BLaER1 (cell line): ENCODE results near the gene SLC9A6.

ENCODE experiments used
- H3K27ac ChIP-seq: shearing (Covaris generic); formaldehyde crosslinking; 2 replicates; pipeline ENCODE4 v1.8.1; 2022
- H3K27me3 ChIP-seq: shearing (Covaris generic); formaldehyde crosslinking; 2 replicates; pipeline ENCODE4 v1.8.1; 2022
- H3K36me3 ChIP-seq: shearing (Covaris generic); formaldehyde crosslinking; 2 replicates; pipeline ENCODE4 v1.8.1; 2022
- H3K4me1 ChIP-seq: shearing (Covaris generic); formaldehyde crosslinking; 2 replicates; pipeline ENCODE4 v1.8.1; 2022
- H3K4me2 ChIP-seq: shearing (Covaris generic); formaldehyde crosslinking; 2 replicates; pipeline ENCODE4 v1.8.1; 2022
- H3K4me3 ChIP-seq: shearing (Covaris generic); formaldehyde crosslinking; 2 replicates; pipeline ENCODE4 v1.8.1; 2022
- H3K9ac ChIP-seq: shearing (Covaris generic); formaldehyde crosslinking; 2 replicates; pipeline ENCODE4 v1.8.1; 2022
- H3K9me3 ChIP-seq: shearing (Covaris generic); formaldehyde crosslinking; 2 replicates; pipeline ENCODE4 v1.8.1; 2022
- H4K20me1 ChIP-seq: shearing (Covaris generic); formaldehyde crosslinking; 2 replicates; pipeline ENCODE4 v1.8.1; 2022
- Cebpa-rat ChIP-seq: shearing (Covaris generic); IDR thresholded peaks from 2 replicates; pipeline ENCODE4 v1.8.1; 2022

Gene SLC9A6

GRCh38 chrX:136055651-136056221, 70.5 kb downstream of the SLC9A6 start:
- H3K27ac ChIP-seq = peak overlapping the region; percentile 15; the same call in 1 of the 2 replicates
- peak overlapping the region; percentile 67 for H3K4me2 ChIP-seq
- TF ChIP-seq Cebpa-rat = no peak
- peaks cover 48% of the 10 kb centered on the region for H3K4me1 ChIP-seq
- no peak overlapping the region for H3K4me3 ChIP-seq
- H3K9me3 ChIP-seq = no peaks in the 10 kb centered on the region
- H3K27me3 ChIP-seq = peaks cover 94% of the 10 kb centered on the region
- no peaks in the 10 kb centered on the region for H3K36me3 ChIP-seq
- peaks cover 9% of the 10 kb centered on the region; the same call in 1 of the 2 replicates for H4K20me1 ChIP-seq
- no peak overlapping the region for H3K9ac ChIP-seq

DNA sequence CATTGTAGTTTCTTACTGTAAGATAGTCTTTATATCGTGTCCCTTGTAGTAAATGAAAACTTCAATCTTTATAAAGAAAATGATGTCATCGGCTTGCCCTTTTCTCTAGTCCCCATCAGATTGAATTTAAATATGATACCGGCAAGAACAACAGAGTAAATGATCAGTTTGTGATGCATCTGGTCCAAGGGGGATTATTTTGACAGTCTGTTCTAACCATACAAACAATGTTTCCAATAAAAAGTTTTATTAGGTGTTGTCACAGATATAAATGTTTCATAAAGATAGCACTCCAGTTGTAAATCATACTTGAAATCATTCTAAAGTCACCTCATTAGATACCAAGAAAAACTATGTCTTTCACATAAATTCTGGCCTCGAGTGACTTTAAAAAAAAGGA, 72.3 kb downstream of the SLC9A6 start:
- TF ChIP-seq Cebpa-rat = no peak
- no peak overlapping the region for H3K9ac ChIP-seq

GRCh38 chrX:136059350-136059749, 74.1 kb downstream of the SLC9A6 start:
- H3K4me1 ChIP-seq = peaks cover 84% of the 10 kb centered on the region
- no peaks in the 10 kb centered on the region for H3K36me3 ChIP-seq
- H3K4me3 ChIP-seq = no peak overlapping the region
- TF ChIP-seq Cebpa-rat = no peak
- no peak overlapping the region for H3K27ac ChIP-seq
- no peak overlapping the region for H3K4me2 ChIP-seq
- H3K27me3 ChIP-seq = peaks cover 100% of the 10 kb centered on the region
- H3K9me3 ChIP-seq = no peaks in the 10 kb centered on the region
- H4K20me1 ChIP-seq = peaks cover 15% of the 10 kb centered on the region; the same call in 1 of the 2 replicates
- H3K9ac ChIP-seq = no peak overlapping the region

More for the DNA sequence above, 72.3 kb downstream of the SLC9A6 start:
- Histone ChIP-seq H3K27me3 (peaks cover 94% of the 10 kb centered on the region), H4K20me1 (peaks cover 15% of the 10 kb centered on the region; the same call in 1 of the 2 replicates), H3K9me3 (no peaks in the 10 kb centered on the region), H3K4me3 (no peak overlapping the region), H3K36me3 (no peaks in the 10 kb centered on the region), H3K4me1 (peaks cover 66% of the 10 kb centered on the region), H3K4me2 (no peak overlapping the region), H3K27ac (no peak overlapping the region)

DNA sequence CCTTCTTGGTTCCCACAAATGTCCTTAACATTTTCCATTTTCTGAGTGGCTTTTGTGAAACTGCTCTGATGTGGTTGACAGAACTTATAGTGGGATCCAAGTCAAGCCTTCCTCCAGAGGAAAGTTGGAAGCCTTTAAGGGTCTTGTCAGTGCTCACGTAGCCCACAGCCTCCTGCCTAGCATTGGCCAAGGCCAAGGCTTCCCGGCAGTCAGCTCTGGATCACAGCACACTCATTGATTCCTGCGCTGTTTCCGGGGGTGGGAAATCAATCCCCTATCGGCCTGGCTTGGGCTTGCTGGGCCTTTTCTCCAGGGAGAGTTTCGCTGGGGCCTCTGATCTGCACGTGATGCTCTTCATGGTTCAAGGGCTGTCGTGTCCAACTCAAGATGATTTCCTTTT, 76.1 kb downstream of the SLC9A6 start:
- Histone ChIP-seq H3K27me3 (peaks cover 100% of the 10 kb centered on the region), H3K4me2 (peak overlapping the region; percentile 57), H3K4me3 (no peak overlapping the region), H3K9ac (no peak overlapping the region), H4K20me1 (peaks cover 15% of the 10 kb centered on the region; the same call in 1 of the 2 replicates), H3K27ac (peak overlapping the region; percentile 53; the same call in 1 of the 2 replicates), H3K9me3 (0 out of 2 replicates have a peak, but pooled peaks cover 3% of the 10 kb centered on the region), H3K36me3 (no peaks in the 10 kb centered on the region), H3K4me1 (peaks cover 80% of the 10 kb centered on the region)
- no peak for TF ChIP-seq Cebpa-rat

DNA sequence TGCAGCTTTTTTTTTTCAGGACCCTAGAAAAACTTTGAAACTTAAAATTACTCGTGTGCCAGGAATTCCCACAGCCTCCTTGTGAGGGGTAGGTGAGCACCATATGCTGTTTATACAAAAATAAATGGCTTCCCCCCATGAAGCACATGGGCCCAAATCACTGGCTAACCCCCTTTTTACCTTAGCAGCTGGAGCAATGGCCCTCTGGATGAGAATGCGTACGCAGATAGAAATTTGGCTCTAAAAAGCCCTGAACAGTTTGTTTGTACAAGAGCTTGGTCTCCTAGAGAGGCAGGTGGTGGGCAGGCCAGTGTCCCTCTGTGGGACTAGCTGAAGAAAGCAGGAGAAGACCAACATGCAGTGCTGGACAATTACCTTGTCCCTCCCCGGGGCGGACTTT, 76.5 kb downstream of the SLC9A6 start:
- peak overlapping the region; percentile 53; the same call in 1 of the 2 replicates for H3K27ac ChIP-seq
- H3K4me1 ChIP-seq = peaks cover 76% of the 10 kb centered on the region
- 0 out of 2 replicates have a peak, but pooled peaks cover 5% of the 10 kb centered on the region for H3K9me3 ChIP-seq
- TF ChIP-seq Cebpa-rat = no peak
- peaks cover 100% of the 10 kb centered on the region for H3K27me3 ChIP-seq
- peak overlapping the region; percentile 57 for H3K4me2 ChIP-seq
- H4K20me1 ChIP-seq = peaks cover 15% of the 10 kb centered on the region; the same call in 1 of the 2 replicates
- H3K9ac ChIP-seq = no peak overlapping the region
- H3K4me3 ChIP-seq = no peak overlapping the region
- no peaks in the 10 kb centered on the region for H3K36me3 ChIP-seq

DNA sequence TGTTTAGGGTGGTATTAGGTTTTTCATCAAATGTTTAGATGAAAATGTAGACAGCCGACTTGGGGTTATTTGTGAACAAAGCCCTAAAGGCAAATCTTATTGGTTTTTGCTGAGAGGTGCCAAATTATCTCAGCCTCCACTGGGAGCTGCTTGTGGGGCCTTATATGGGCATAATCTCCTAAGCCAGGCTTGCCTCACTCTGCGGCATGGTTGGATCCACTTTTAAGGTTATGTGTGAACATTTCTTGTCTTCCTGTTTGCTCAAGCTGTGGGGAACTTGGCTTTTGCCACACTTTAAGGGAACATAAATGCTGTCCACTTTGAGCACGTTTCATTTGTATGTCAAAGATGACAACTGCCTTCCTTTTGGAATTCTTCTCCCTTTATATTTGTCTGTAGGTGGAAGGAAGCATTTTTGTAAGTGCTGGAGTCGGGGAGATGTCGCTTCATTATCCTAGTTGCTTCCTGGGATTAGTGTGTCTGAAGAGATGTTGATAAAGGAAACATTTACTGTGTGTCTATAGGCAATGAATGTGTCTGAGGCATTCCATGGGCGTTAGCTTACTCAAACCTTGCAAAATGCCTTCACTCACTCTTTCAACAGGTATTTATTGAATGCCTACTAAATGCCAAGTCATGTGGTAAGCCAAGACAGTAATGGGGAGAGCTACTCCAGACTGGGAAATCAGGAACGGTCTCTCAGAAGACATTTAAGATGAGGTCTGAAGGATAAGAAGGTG, 78.3 kb downstream of the SLC9A6 start:
- H3K27ac ChIP-seq = no peak overlapping the region

GRCh38 chrX:136064661-136065043, 79.4 kb downstream of the SLC9A6 start:
- H3K36me3 ChIP-seq = no peaks in the 10 kb centered on the region
- no peak overlapping the region for H3K4me2 ChIP-seq
- no peak for TF ChIP-seq Cebpa-rat
- H3K9ac ChIP-seq = no peak overlapping the region
- H3K27ac ChIP-seq = no peak overlapping the region
- H4K20me1 ChIP-seq = peaks cover 9% of the 10 kb centered on the region; the same call in 1 of the 2 replicates
- H3K27me3 ChIP-seq = peaks cover 99% of the 10 kb centered on the region
- H3K4me1 ChIP-seq = peaks cover 79% of the 10 kb centered on the region
- 0 out of 2 replicates have a peak, but pooled peaks cover 5% of the 10 kb centered on the region for H3K9me3 ChIP-seq
- no peak overlapping the region for H3K4me3 ChIP-seq

More for the DNA sequence above, 78.3 kb downstream of the SLC9A6 start:
- Histone ChIP-seq H3K27me3 (peaks cover 100% of the 10 kb centered on the region), H3K4me2 (peak overlapping the region; percentile 57), H3K9me3 (0 out of 2 replicates have a peak, but pooled peaks cover 5% of the 10 kb centered on the region), H3K36me3 (no peaks in the 10 kb centered on the region), H3K9ac (no peak overlapping the region), H3K4me1 (peaks cover 81% of the 10 kb centered on the region), H4K20me1 (peaks cover 15% of the 10 kb centered on the region; the same call in 1 of the 2 replicates), H3K4me3 (no peak overlapping the region)
- TF ChIP-seq Cebpa-rat = no peak

- no peak overlapping the region for H3K4me2 ChIP-seq
- no peak overlapping the region for H3K27ac ChIP-seq
- H3K4me3 ChIP-seq = no peak overlapping the region
- H3K36me3 ChIP-seq = no peaks in the 10 kb centered on the region
- peaks cover 6% of the 10 kb centered on the region; the same call in 1 of the 2 replicates for H4K20me1 ChIP-seq
- no peak for TF ChIP-seq Cebpa-rat
- 0 out of 2 replicates have a peak, but pooled peaks cover 5% of the 10 kb centered on the region for H3K9me3 ChIP-seq
- no peak overlapping the region for H3K9ac ChIP-seq
- peaks cover 74% of the 10 kb centered on the region for H3K4me1 ChIP-seq
- peaks cover 99% of the 10 kb centered on the region for H3K27me3 ChIP-seq
Measured at GRCh38 chrX:136065044-136065671, 79.9 kb downstream of the SLC9A6 start.

GRCh38 chrX:136067097-136067496, 81.9 kb downstream of the SLC9A6 start:
- Histone ChIP-seq H4K20me1 (no peaks in the 10 kb centered on the region; the same call in 1 of the 2 replicates), H3K36me3 (no peaks in the 10 kb centered on the region), H3K27me3 (peaks cover 97% of the 10 kb centered on the region), H3K9me3 (0 out of 2 replicates have a peak, but pooled peaks cover 5% of the 10 kb centered on the region), H3K4me1 (peaks cover 62% of the 10 kb centered on the region), H3K4me2 (no peak overlapping the region), H3K27ac (no peak overlapping the region), H3K9ac (no peak overlapping the region), H3K4me3 (no peak overlapping the region)
- no peak for TF ChIP-seq Cebpa-rat
